Pancreas (tissue), 10 donors: ENCODE results near the gene STK33. TPM values are rescaled to one million over a fixed set of nuclear protein-coding genes. Genes with fewer than 3 reads are reported as not detected.

Experiments used
- ATAC-seq, 4 donors: fragments of 200-7000 bp; cut with Tn5 transposase; one replicate each; pipeline versions ENCODE4 v1.8.0 to v1.9.1; 2020; ENCODE audit warnings: mild to moderate bottlenecking in 4 of 4, moderate library complexity in 4 of 4
- DNase-seq, 6 donors: peaks; one replicate each; pipeline ENCODE4 v3.0.0-alpha.2; 2020
- FAIRE-seq: peaks from 2 replicates; lab custom pipeline; 2012; peaks lifted over from hg19 to GRCh38; lab: Jason Lieb, UNC
- H3K27ac ChIP-seq, 4 donors: fragments of 200-600 bp; sonication (generic); 1 replicate in 3 of 4; 2 replicates in 1 of 4; pipeline versions ENCODE4 v1.5.0 to v1.8.0; 2020
- H3K27me3 ChIP-seq, 4 donors: fragments of 200-600 bp; one replicate each; pipeline ENCODE4 v1.8.0; 2021
- H3K36me3 ChIP-seq, 3 donors: fragments of 200-600 bp; sonication (generic) in 1 of 3; one replicate each; pipeline versions ENCODE4 v1.5.0 to v1.8.0; 2020 to 2021
- H3K4me1 ChIP-seq, 3 donors: fragments of 200-600 bp; one replicate each; pipeline ENCODE4 v1.8.0; 2021
- H3K4me3 ChIP-seq, 4 donors: fragments of 200-600 bp; sonication (generic) in 2 of 4; one replicate each; pipeline versions ENCODE4 v1.5.0 to v1.8.0; 2020 to 2021
- H3K9me3 ChIP-seq, 4 donors: fragments of 200-600 bp; one replicate each; pipeline ENCODE4 v1.8.0; 2021
- WGBS, 2 donors: extraction: QIAGEN DNeasy Blood & Tissue Kit; methylation state at CpG; one replicate each; pipeline ENCODE4 v1.1.7; 2013; 5-methylcytosine and 5-hydroxymethylcytosine counted together
- intact Hi-C, 3 donors: fragments of 100-400 bp; cut with DNase I; formaldehyde crosslinking; loops; one replicate each; pipeline versions ENCODE4 v1.11.1 to v1.14.2; 2022
- polyA plus RNA-seq, 2 donors: library from polyadenylated mRNA; stranded (reverse); fragments of 200-250 nt; gene quantifications; one replicate each; pipeline ENCODE4 v1.2.3, GENCODE V29; 2013
- total RNA-seq, 6 donors: library from RNA; stranded (reverse); fragmentation: NEBNext Ultra II Directional in 4 of 6; extraction: Animal tissue kit (Norgen Biotek cat#: 25700) in 4 of 6; gene quantifications; one replicate each; pipeline versions ENCODE4 v1.2.1 to v1.2.4, GENCODE V29; 2021 to 2023
- TF ChIP-seq, protein P1 (sequence below), 4 donors: fragments of 200-600 bp; sonication (generic) in 3 of 4; IDR thresholded peaks; one replicate each; pipeline versions ENCODE4 v1.5.0 to v1.8.0; 2021; ENCODE audit warnings: antibody characterized with exemption in 4 of 4
- donor health status: healthy with polysubstance abuse.
- donor health status: DM: no; HTN: no; CAD: no; lungs with moderate emphysema.
- donor health status: DM: no; HTN: no; CAD: no.
- donor health status: control.
- donor health status: control.
- donor health status: Bipolar disorder and iron deficiency.
- donor health status: DM: yes; HTN: yes; CAD: no.
- donor health status: DM: no; HTN: no; CAD: no.
- donor health status: DM: no; HTN: no; CAD: no.
- donor health status: DM: yes; HTN: yes; CAD: no.

The STK33 gene
- total and polyA plus RNA-seq, 8 donors = 6.0 to 23.9 (median 7.2) TPM

DNA sequence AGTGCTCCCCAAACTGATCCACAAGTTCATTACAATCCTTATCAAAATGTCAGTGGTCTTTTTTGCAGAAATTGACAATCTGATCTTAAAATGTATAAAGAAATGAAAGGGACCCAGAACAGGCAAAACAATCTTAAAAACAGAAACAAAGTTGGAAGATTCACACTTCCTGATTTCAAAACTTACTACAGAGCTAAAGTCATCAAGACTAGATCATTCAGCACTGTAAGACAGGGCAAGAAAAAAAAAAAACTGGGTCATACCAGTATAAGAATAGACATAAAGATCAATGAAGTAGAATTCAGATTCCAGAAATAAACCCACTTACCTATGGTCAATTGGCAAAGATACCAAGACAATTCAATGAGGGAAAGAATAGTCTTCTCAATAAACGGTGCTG is 4.5 kb upstream of the STK33 start:
- DNase-seq (no peak), FAIRE-seq (no peak), ATAC-seq (no peak)
- Histone ChIP-seq H3K27ac (no peak overlapping the region), H3K4me3 (no peak overlapping the region), H3K4me1 (no peaks in the 10 kb centered on the region), H3K9me3 (no peaks in the 10 kb centered on the region), H3K27me3 (no peaks in the 10 kb centered on the region), H3K36me3 (no peaks in the 10 kb centered on the region)
- TF ChIP-seq, protein P1, sequence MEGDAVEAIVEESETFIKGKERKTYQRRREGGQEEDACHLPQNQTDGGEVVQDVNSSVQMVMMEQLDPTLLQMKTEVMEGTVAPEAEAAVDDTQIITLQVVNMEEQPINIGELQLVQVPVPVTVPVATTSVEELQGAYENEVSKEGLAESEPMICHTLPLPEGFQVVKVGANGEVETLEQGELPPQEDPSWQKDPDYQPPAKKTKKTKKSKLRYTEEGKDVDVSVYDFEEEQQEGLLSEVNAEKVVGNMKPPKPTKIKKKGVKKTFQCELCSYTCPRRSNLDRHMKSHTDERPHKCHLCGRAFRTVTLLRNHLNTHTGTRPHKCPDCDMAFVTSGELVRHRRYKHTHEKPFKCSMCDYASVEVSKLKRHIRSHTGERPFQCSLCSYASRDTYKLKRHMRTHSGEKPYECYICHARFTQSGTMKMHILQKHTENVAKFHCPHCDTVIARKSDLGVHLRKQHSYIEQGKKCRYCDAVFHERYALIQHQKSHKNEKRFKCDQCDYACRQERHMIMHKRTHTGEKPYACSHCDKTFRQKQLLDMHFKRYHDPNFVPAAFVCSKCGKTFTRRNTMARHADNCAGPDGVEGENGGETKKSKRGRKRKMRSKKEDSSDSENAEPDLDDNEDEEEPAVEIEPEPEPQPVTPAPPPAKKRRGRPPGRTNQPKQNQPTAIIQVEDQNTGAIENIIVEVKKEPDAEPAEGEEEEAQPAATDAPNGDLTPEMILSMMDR (IDR thresholded peaks at IDR 0.05) = no peak
- 75 to 85% methylated on average over 1 of the region's 1 CpG for WGBS, 2 donors
- intact Hi-C loops = no loop called here

DNA sequence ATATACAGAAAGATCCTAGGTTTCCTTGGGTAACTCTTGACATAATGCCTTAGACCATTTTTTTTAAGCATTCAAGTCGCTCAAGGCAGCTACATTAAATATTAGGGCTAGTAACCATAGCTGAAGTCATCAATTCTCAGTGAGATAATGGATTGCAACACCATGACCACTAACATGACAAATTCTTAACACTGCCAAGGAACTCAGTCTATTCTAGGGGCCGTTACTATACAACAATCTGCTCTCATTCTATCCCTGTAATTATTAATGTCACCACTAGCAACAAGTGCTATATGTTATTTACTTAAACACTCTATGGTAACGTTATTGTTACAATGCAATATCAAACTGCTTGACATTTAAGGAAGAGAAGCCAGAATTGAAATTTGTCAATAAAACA is 3.2 kb upstream of the STK33 start:
- no peak overlapping the region for H3K27ac ChIP-seq
- no peak for FAIRE-seq
- ATAC-seq = no peak
- no peaks in the 10 kb centered on the region for H3K36me3 ChIP-seq
- no peaks in the 10 kb centered on the region for H3K4me1 ChIP-seq
- TF ChIP-seq, protein P1 (IDR thresholded peaks at IDR 0.05) = no peak
- H3K27me3 ChIP-seq = no peaks in the 10 kb centered on the region
- no peak overlapping the region for H3K4me3 ChIP-seq
- no peaks in the 10 kb centered on the region for H3K9me3 ChIP-seq
- WGBS, 2 donors = 34 to 40% methylated on average over 3 of the region's 3 CpGs
- intact Hi-C loops = no loop called here
- no peak for DNase-seq

DNA sequence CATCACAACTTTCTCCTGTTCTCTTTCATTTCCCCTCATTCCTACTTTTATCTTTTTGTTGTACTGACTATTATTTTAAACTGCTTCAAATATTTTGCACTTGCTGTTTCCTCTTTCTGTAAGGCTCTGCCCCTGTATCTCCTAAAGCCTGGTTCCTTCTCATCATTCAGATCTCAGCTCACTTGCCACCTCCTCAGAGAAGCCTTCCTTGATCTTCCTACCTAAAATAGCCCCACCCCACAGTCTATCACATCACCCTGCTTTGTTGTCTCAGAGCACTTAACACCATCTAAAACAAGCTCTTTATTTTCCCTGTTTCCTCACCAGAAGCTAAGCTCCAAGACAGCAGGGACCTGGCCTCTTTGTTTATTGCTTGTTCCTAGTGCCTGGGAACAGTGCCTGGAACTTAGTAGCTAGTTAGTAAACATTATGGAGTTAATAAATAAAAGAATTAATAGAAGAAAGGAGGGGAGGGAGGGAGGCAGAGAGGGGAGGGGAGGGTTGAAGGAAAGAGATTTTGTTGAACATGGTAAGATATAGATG is 2.5 kb upstream of the STK33 start:
- TF ChIP-seq, protein P1 (IDR thresholded peaks at IDR 0.05) = no peak
- H3K27ac ChIP-seq = no peak overlapping the region
- intact Hi-C loops = no loop called here
- H3K9me3 ChIP-seq = no peaks in the 10 kb centered on the region
- H3K27me3 ChIP-seq = no peaks in the 10 kb centered on the region
- H3K4me3 ChIP-seq = no peak overlapping the region
- no peaks in the 10 kb centered on the region for H3K4me1 ChIP-seq
- no peaks in the 10 kb centered on the region for H3K36me3 ChIP-seq
- ATAC-seq = no peak
- DNase-seq = no peak
- FAIRE-seq = no peak

DNA sequence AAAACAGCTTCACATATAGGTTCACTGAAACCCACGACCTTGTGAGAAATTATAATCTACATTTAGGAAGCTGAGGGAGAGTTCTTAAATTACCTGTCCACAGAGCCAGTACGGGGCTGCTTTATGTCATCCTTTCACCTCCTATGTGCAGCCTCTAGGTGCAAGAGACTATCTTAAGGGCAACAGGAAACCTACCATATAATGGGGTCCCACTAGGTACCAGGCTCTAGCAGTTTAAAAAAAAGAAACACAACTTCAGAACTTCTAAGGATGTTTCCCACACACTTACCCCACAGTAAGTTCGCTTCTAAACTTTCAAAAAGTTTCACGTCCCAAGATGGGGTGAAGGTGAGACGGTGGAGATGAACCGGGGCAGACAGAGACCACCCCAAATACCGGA is 573 bp downstream of the STK33 start:
- Histone ChIP-seq H3K9me3 (no peaks in the 10 kb centered on the region), H3K27me3 (no peaks in the 10 kb centered on the region), H3K27ac (no peak overlapping the region), H3K36me3 (no peaks in the 10 kb centered on the region), H3K4me1 (no peaks in the 10 kb centered on the region), H3K4me3 (peak overlapping the region; percentile 43 to 90 (median 74))
- WGBS, 2 donors = 6 to 7% methylated on average over 7 of the region's 7 CpGs
- peak in 3 of 4 donors; percentile 10 to 14 (median 13) for ATAC-seq
- no peak for FAIRE-seq
- DNase-seq = no peak
- TF ChIP-seq, protein P1 (IDR thresholded peaks at IDR 0.05) = no peak
- intact Hi-C loops = no loop called here

DNA sequence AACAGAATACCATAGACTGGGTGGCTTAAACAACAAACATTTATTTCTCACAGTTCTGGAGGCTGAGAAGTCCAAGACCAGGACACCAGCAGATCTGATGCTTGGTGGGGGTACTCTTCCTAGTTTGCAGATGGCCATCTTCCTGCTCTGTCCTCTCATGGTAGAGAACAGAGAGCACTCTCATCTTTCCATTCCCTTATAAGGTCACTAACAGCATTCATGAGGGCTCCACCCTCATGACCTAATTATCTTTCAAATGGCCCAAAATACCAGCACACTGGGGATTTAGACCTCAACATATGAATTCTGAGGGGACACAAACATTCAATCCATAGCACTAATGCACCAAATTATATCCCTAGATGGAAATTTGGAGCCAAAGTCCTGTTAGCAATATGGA is 6.1 kb downstream of the STK33 start:
- intact Hi-C loops = no loop called here
- FAIRE-seq (no peak), ATAC-seq (no peak)

More for the DNA sequence above, 6.1 kb downstream of the STK33 start:
- DNase-seq = no peak
- TF ChIP-seq, protein P1 (IDR thresholded peaks at IDR 0.05) = no peak
- Histone ChIP-seq H3K9me3 (no peaks in the 10 kb centered on the region), H3K27ac (no peak overlapping the region), H3K27me3 (no peaks in the 10 kb centered on the region), H3K4me3 (no peak overlapping the region), H3K36me3 (no peaks in the 10 kb centered on the region), H3K4me1 (no peaks in the 10 kb centered on the region)
